Endothelial cell of umbilical vein (primary cell): ENCODE measurements around the gene GNAL. TPM values are rescaled to one million over a fixed set of nuclear protein-coding genes. Genes with fewer than 3 reads are reported as not detected.

ENCODE experiments used
- BruUV-seq: library from RNA; stranded (reverse); fragments of 400-500 nt; replicated peaks from 2 replicates; lab custom pipeline; 2021; lab: Mats Ljungman, UMichigan
- CTCF ChIA-PET: fragments of 300-600, 350-600 bp; sonication (Branson Sonifier 250); formaldehyde crosslinking; loops from one replicate; lab custom pipeline; 2021; ENCODE audit warnings: antibody characterized with exemption, inconsistent platforms; lab: Charles Lee
- POLR2A ChIA-PET: fragments of 300-600, 350-600 bp; sonication (Branson Sonifier 250); formaldehyde crosslinking; loops from one replicate; lab custom pipeline; 2021; ENCODE audit warnings: antibody characterized with exemption, inconsistent platforms; lab: Charles Lee
- DNase-seq: peaks from one replicate; pipeline ENCODE4 v3.0.0-alpha.2; 2011; ENCODE audit warnings: low read depth, low spot score
- FAIRE-seq: peaks from 2 replicates; lab custom pipeline; 2011; peaks lifted over from hg19 to GRCh38; lab: Jason Lieb, UNC
- H2AFZ ChIP-seq: 2 replicates; pipeline ENCODE4 v1.6.0; 2012; ENCODE audit warnings: low read depth, low read length, control low read depth, inconsistent platforms
- H3K27ac ChIP-seq: 2 replicates; pipeline ENCODE4 v1.5.1; 2011; ENCODE audit warnings: low read depth, mild to moderate bottlenecking, control low read depth, low read length, moderate library complexity; ENCODE audit not compliant: insufficient read depth
- H3K27me3 ChIP-seq, 2 experiments: 2 replicates each; pipeline versions ENCODE4 v1.6.0 to v1.6.1; 2011; ENCODE audit warnings: low read length in 2 of 2, mixed read lengths in 1 of 2; ENCODE audit not compliant: control insufficient read depth in 2 of 2, insufficient read depth in 2 of 2
- H3K36me3 ChIP-seq, 2 experiments: 2 replicates in 1 of 2; 3 replicates in 1 of 2; pipeline ENCODE4 v1.5.1; 2011; ENCODE audit warnings: low read length in 2 of 2, mild to moderate bottlenecking in 1 of 2, moderate library complexity in 1 of 2; ENCODE audit not compliant: control insufficient read depth in 2 of 2, insufficient read depth in 2 of 2; ENCODE audit errors: extremely low read depth in 1 of 2
- H3K4me1 ChIP-seq: 3 replicates; pipeline ENCODE4 v1.5.1; 2011; ENCODE audit warnings: mild to moderate bottlenecking, low read length; ENCODE audit not compliant: control insufficient read depth, insufficient read depth; ENCODE audit errors: extremely low read depth
- H3K4me2 ChIP-seq: 2 replicates; pipeline ENCODE4 v1.6.1; 2011; ENCODE audit warnings: low read length, control low read depth, mixed read lengths; ENCODE audit not compliant: insufficient read depth
- H3K4me3 ChIP-seq, 3 experiments: fragments of 200-600 bp in 1 of 3; sonication (generic), shearing (Covaris generic) in 1 of 3; replicated peaks in 1 of 3; 2 replicates each; pipeline ENCODE4 v1.5.1; 2011 to 2016; ENCODE audit warnings: control low read depth in 3 of 3, low read length in 3 of 3, mild to moderate bottlenecking in 2 of 3, inconsistent platforms in 1 of 3, low read depth in 1 of 3, moderate library complexity in 1 of 3; ENCODE audit not compliant: insufficient read depth in 1 of 3
- H3K79me2 ChIP-seq: 2 replicates; pipeline ENCODE4 v1.6.0; 2012; ENCODE audit warnings: low read length, inconsistent platforms; ENCODE audit not compliant: control insufficient read depth, insufficient read depth
- H3K9ac ChIP-seq: replicated peaks from 2 replicates; pipeline ENCODE3; 2011; ENCODE audit warnings: low read length, control low read depth; ENCODE audit not compliant: insufficient read depth; ENCODE audit errors: extremely low read depth
- H3K9me1 ChIP-seq: replicated peaks from 3 replicates; pipeline ENCODE4 v1.6.0; 2011; ENCODE audit warnings: mild to moderate bottlenecking, low read length; ENCODE audit not compliant: control insufficient read depth, insufficient read depth; ENCODE audit errors: extremely low read depth
- H3K9me3 ChIP-seq: replicated peaks from 2 replicates; pipeline ENCODE4 v1.5.1; 2012; ENCODE audit warnings: low read length, inconsistent platforms; ENCODE audit not compliant: control insufficient read depth, insufficient read depth
- H4K20me1 ChIP-seq: replicated peaks from 2 replicates; pipeline ENCODE3; 2011; ENCODE audit warnings: mild to moderate bottlenecking, low read length; ENCODE audit not compliant: control insufficient read depth, insufficient read depth; ENCODE audit errors: extremely low read depth
- GATA2 ChIP-seq: IDR thresholded peaks from 2 replicates; pipeline ENCODE4 v1.7.0; 2011; ENCODE audit warnings: low read depth, mild to moderate bottlenecking, moderate library complexity, mixed read lengths, low read length; ENCODE audit not compliant: insufficient read length, insufficient read depth
- MAX ChIP-seq: IDR thresholded peaks from 2 replicates; pipeline ENCODE4 v1.6.1; 2011; ENCODE audit not compliant: insufficient read depth, insufficient read length
- dilution Hi-C: fragments of 300-500 bp; cut with MboI; formaldehyde crosslinking; loops from one replicate; pipeline ENCODE4 v1.15.0; 2019; ENCODE audit warnings: low sequenced_read_pairs; ENCODE audit not compliant: extremely low pct_ligation_motif_present
- intact Hi-C: fragments of 100-400 bp; cut with micrococcal nuclease; formaldehyde crosslinking; loops from one replicate; pipeline ENCODE4 v1.10.0; 2022
- polyA plus RNA-seq, 4 experiments: library from polyadenylated mRNA; depleted of rRNA in 3 of 4; stranded (reverse) in 3 of 4; unstranded in 1 of 4; fragments of >200 nt; gene quantifications; 2 replicates each; pipeline versions ENCODE4 v1.2.1 to v1.2.3, GENCODE V29; 2011 to 2012; ENCODE audit warnings: missing spikeins in 1 of 4
- total RNA-seq: library from RNA; stranded (reverse); gene quantifications from 2 replicates; pipeline ENCODE4 v1.2.3, GENCODE V29; 2021

The GNAL gene
- total and polyA plus RNA-seq, 2 donors (not counting 3 experiments of a cell fraction or from before 2014, with no cell fraction given): 0.07 to 0.73 TPM

GRCh38 chr18:11710578-11710977 lies 21.5 kb downstream of the GNAL start:
- no peak overlapping the region for H3K4me2 ChIP-seq
- DNase-seq: no peak
- H3K9me1 ChIP-seq: no peaks in the 10 kb centered on the region
- no TSS peak for BruUV-seq
- no peaks in the 10 kb centered on the region for H3K36me3 ChIP-seq
- POLR2A ChIA-PET: no interaction called here
- H2AFZ ChIP-seq: no peak overlapping the region
- H3K4me1 ChIP-seq: no peaks in the 10 kb centered on the region
- TF ChIP-seq MAX: no peak
- no peak overlapping the region for H3K9ac ChIP-seq
- CTCF ChIA-PET: interaction anchor here (1.4 kb wide), 1 partner anchor 23 kb away, joined by 4 read pairs; no protein-coding TSS in a partner anchor
- no peaks in the 10 kb centered on the region for H3K79me2 ChIP-seq
- peaks cover 0 to 3% of the 10 kb centered on the region in 2 experiments for H3K27me3 ChIP-seq
- dilution Hi-C loops (no loop called here), intact Hi-C loops (no loop called here)
- no peak for FAIRE-seq
- no peaks in the 10 kb centered on the region for H3K9me3 ChIP-seq
- H4K20me1 ChIP-seq: no peaks in the 10 kb centered on the region
- H3K4me3 ChIP-seq: no peak overlapping the region
- no peak overlapping the region for H3K27ac ChIP-seq

- Histone ChIP-seq H3K79me2 (no peaks in the 10 kb centered on the region), H3K4me3 (no peak overlapping the region), H3K36me3 (no peaks in the 10 kb centered on the region), H2AFZ (no peak overlapping the region), H3K9me1 (no peaks in the 10 kb centered on the region), H4K20me1 (no peaks in the 10 kb centered on the region), H3K27ac (no peak overlapping the region), H3K4me1 (no peaks in the 10 kb centered on the region), H3K27me3 (no peaks in the 10 kb centered on the region), H3K9me3 (no peaks in the 10 kb centered on the region), H3K4me2 (no peak overlapping the region), H3K9ac (no peak overlapping the region)
- BruUV-seq: no TSS peak
- dilution Hi-C loops: no loop called here
- ChIA-PET POLR2A (no interaction called here), CTCF (no interaction called here)
- no peak for TF ChIP-seq GATA2
- FAIRE-seq (no peak), DNase-seq (no peak)
- intact Hi-C loops: no loop called here
Measured at GRCh38 chr18:11713756-11714155, 24.7 kb downstream of the GNAL start.
